SIG-M5 (cell line): ENCODE data around the gene TMEM45A.
A peak's percentile ranks its signal among the peaks of the same experiment; 100 is the strongest.
"Not testable (repeated sequence)": the region's sequence is repeated elsewhere in the genome, so short reads cannot be mapped to it uniquely, and the experiment has no call there.

Experiments used
- DNase-seq: peaks from one replicate; lab custom pipeline; 2025; lab: John Stamatoyannopoulos, UW

The TMEM45A gene

GRCh38 chr3:100533176-100533575, 40.8 kb downstream of the TMEM45A start:
- no peak for DNase-seq

GRCh38 chr3:100535610-100535943, 43.2 kb downstream of the TMEM45A start:
- DNase-seq = no peak

DNA sequence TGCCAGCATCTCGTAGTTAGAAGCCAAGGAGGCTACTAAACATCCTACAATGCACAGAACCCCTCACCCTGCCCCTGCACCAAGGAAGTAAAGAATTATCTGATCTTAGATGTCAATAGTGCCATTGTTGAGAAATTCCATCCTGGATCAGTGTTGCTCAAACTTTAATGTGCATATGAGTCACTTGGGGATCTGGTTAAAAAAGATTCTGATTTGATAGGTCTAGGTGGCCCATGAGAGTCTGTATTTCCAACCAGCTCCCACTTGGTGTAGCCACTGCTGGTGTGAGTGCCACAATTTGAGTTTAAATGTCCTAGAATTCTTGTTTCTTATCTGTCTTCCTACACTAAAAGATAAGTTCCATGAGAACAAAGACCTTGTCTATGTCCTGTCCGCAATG, 43.7 kb downstream of the TMEM45A start:
- no peak for DNase-seq

- no peak for DNase-seq
Observed at GRCh38 chr3:100537646-100538338, 45.4 kb downstream of the TMEM45A start.

DNA sequence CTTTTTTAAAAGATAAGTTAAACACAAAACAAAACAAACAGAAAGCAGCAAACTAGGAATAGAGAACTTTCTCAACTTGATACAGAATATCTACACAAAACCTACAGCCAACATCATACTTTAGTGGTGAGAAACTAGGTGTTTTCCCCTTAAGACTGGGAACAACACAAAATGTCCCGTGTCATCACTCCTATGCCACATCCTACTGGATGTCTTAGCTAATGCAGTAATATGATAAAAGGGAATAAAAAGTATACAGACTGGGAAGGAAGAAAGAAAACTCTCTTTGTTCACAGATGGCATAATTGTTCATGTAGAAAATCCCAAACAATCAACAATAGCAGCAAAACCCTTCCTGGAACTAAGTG, 45.9 kb downstream of the TMEM45A start:
- no peak for DNase-seq

DNA sequence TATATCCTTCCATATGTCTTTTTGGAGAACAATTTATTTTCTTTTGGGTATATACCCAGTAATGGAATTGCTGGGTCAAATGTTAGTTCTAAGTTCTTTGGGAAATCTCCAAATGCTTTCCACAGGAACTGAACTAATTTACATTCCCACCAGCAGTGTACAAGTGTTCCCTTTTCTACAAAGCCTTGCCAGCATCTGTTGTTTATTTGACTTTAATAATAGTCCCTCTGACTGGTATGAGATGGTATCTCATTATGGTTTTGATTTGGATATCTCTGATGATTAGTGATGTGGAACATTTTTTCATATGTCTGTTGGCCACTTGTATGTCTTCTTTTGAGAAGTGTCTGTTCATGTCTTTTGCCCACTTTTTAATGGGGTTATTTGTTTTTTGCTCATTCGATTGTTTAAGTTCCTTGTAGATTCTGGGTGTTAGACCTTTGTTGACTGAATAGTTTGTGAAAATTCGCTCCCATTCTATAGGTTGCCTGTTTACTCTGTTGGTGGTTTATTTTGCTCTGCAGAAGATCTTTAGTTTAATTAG, 48.4 kb downstream of the TMEM45A start:
- DNase-seq = no peak

GRCh38 chr3:100541428-100541827, 49.0 kb downstream of the TMEM45A start:
- DNase-seq = not testable (repeated sequence)

DNA sequence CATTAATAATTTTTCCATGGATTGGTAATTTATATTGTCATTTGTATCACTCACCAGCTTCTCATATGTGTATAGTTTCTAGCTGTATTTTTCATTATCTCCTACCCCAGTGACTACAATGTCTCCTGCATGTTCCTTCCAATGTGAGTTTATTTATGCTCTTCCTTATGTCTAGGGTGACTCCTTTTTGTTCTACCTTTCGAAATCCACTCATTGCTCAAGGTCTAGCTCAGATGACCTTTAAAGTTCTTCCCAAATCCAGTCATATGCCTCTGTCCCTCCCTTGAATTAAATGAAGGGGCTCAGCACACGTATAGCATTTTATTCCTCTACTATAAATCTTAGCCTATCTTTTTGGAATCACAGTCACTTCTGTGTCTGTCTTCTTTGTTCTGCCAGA, 53.0 kb downstream of the TMEM45A start:
- DNase-seq = no peak

- DNase-seq = no peak
Observed at GRCh38 chr3:100546020-100546744, 53.8 kb downstream of the TMEM45A start.

GRCh38 chr3:100548053-100548452, 55.6 kb downstream of the TMEM45A start:
- DNase-seq = no peak

DNA sequence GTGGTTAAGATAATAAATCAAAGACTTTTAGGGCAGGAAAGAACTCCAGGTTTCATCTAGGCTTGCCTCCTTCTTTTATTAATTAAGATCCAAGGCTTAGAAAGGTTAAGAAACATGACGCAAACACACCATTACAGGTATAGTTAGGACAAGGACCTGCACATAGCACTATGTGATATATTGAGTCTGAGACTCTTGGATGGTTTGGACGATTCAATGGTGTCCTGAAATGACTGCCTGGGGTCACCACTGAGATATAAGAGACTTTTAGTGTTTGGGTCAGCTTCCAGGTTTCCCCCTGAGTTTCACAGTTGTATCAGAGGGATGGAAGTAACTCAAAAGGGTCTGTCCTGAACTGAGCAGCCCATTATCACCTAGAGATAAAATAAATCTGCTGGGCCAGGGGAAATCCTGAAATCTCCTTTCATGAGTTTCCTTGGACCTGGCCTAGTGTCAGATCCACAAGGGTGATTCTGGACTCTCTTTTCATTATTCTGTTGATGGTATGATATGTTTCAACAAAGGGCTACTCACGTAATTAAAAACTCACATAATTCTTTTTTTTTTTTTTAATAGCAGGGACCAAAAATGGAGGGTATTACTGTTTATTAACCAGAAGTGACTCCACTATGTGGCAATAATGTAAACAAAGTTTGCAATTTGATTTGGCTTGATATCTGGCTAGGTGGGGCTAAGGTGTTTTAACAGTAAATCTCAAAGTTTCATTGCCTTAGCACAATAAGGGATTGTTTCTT, 61.4 kb downstream of the TMEM45A start:
- no peak for DNase-seq

GRCh38 chr3:100554373-100554676, 61.9 kb downstream of the TMEM45A start:
- no peak for DNase-seq

DNA sequence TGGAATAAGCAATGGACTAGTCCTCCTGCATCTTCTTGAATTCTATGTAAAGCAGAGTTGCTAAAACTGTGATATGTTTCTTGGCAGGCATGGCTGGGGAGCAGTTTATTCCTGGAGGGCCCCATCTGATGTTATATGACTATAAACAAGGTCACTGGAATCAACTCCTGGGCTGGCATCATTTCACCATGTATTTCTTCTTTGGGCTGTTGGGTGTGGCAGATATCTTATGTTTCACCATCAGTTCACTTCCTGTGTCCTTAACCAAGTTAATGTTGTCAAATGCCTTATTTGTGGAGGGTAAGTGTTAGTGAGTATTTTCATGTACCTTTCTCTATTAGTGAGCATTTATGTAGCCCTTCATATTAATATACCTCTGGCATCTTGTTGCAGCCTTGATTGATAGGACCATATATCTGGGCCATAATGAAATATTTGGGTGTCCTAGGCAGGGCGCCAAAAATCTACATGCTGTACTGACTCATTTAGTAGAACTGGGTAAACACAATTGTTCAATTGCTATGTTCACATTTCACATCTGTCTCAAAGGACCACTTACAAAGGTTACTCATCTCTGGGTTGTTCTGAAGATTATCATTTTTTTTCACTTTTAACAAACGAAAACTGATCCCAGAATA, 64.4 kb downstream of the TMEM45A start:
- DNase-seq = no peak

GRCh38 chr3:100558233-100558632, 65.8 kb downstream of the TMEM45A start:
- no peak for DNase-seq

DNA sequence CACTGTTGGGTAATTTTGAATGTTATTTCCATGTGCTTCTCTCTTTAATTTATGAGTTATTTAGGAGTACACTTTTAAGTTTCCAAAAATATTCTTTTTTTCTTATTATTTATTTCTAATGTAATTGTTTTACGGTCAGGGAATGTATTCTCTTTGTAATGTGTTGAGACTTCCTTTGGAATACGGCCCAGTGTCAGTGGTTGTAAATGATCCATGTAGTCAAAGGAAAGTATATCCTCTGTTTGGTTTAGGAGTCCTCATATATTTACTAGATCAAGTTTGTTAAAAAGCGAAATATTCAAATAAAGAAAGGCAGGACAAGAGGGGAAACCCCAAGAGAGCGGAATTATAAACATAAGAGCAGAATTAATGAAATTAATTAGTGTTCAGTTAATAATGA, 68.0 kb downstream of the TMEM45A start:
- no peak for DNase-seq

DNA sequence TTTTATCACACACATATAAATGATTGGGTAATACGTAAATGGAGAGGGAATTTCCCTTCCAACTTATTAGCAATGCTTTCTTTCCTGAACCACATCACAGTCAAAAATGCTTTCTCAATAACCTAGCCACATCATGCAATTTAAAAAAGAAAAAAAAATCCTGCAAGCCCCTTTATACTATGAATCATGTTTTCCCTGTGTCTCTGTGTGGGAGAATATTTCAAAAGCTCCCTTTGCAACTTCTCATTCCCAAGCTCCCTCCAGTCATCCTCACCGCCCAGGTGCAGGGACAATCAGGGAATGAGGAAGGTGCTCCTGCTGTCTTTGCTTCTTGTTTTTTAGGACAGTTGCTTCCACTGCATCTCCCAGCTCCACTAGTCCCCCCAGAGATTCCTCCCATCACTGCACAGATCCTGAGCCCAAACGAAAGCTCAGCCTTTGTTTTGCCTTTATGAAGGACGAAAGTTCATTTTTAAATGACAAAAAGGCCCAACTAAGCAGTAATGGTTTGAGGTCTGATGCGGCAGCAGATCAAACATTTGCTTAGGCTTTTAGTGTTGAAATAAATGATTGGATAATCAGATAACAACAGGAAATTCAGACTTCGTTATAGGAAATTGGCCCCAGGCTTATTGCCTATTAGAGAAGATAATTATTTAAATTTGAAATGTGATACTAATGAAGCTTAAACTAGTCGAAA, 69.2 kb downstream of the TMEM45A start:
- DNase-seq = no peak

- no peak for DNase-seq
Observed at GRCh38 chr3:100562224-100562857, 69.9 kb downstream of the TMEM45A start.

- no peak for DNase-seq
Observed at GRCh38 chr3:100563228-100563627, 70.8 kb downstream of the TMEM45A start.

- DNase-seq = peak; percentile 38
Observed at GRCh38 chr3:100563652-100564211, 71.3 kb downstream of the TMEM45A start.

DNA sequence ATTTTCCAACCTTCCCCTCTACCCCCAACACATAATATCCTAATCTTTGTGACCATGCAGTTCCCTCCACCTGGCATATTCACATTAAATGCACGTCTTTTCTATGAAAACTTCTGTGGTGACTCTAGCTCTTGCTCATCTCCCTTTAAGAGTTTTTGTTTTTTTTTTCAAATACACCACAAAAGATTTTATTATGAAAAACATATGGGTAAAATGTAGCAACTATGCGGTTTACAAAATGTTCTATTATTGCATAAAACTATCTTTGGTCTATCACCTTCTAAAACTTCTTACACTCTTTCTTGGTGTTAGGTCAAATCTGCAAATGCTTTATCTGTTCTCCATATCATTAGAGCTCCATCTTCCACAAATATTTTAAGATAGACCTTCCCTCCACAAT, 78.4 kb downstream of the TMEM45A start:
- no peak for DNase-seq

DNA sequence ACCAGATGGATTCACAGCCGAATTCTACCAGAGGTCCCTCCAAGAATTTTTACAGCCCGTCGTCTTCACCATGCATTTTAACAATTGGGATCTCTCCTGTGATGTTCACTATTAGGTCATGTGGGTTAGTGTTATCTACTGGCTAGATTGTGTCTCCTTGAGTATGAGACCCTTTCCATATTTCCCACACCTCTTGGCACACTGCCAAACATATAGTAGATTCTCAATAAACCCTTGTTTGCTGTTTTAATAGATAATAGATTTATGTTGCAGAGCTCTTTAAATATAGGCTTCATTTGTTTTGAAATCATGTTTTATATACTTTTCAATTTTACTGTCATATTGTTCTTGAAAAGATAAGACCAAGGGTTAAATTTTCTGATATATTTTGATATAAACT, 82.1 kb downstream of the TMEM45A start:
- DNase-seq = no peak
